GM12873 (cell line): ENCODE results near the gene PPP1R1B.

Experiments
- TF ChIP-seq, protein P1 (sequence below): IDR thresholded peaks from 2 replicates; pipeline ENCODE4 v1.5.1; 2012; ENCODE audit warnings: low read depth, mild to moderate bottlenecking, moderate library complexity, low read length, control low read depth; ENCODE audit not compliant: insufficient read depth; ENCODE audit errors: missing control alignments

PPP1R1B gene

DNA sequence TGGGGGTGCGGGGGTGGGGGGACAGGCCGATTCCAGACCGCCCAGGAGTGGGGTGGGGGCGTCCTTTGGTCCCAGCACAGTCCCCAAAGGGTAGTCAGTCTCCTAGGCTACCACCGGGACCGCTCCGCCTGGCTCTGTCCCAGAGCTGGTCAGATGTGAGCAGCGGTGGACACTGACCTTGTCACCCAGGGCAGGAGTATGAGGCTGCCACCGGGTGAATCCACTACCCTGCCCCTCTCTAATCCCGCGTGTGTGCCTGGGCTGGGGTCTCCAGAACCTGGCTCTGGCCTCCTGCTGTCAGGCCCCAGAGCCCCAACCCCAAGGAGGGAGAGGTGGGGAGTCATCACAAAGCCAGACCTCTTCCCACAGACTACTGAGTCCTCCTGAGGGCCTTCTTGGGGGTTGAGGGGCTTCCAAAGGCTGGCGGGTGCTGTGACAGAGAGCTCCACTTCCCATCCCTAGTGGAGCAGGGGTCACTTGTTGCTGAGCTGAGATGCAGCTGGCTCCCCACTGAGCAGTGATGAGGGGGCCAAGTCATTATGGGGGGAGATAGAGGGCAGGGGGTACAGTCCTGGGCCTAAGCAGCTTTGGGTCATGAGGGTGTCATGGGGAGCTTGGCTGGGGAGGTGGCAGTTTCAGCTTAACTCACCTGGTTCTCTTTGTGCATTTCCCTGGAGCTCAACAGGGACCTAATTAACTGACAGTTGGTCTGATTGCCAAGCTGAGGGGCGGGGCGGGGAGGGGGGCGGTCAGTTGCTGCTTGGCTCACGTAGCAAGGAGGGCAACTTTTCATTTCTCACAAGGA, 1.2 kb downstream of the PPP1R1B start:
- TF ChIP-seq, protein P1, sequence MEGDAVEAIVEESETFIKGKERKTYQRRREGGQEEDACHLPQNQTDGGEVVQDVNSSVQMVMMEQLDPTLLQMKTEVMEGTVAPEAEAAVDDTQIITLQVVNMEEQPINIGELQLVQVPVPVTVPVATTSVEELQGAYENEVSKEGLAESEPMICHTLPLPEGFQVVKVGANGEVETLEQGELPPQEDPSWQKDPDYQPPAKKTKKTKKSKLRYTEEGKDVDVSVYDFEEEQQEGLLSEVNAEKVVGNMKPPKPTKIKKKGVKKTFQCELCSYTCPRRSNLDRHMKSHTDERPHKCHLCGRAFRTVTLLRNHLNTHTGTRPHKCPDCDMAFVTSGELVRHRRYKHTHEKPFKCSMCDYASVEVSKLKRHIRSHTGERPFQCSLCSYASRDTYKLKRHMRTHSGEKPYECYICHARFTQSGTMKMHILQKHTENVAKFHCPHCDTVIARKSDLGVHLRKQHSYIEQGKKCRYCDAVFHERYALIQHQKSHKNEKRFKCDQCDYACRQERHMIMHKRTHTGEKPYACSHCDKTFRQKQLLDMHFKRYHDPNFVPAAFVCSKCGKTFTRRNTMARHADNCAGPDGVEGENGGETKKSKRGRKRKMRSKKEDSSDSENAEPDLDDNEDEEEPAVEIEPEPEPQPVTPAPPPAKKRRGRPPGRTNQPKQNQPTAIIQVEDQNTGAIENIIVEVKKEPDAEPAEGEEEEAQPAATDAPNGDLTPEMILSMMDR: no peak

DNA sequence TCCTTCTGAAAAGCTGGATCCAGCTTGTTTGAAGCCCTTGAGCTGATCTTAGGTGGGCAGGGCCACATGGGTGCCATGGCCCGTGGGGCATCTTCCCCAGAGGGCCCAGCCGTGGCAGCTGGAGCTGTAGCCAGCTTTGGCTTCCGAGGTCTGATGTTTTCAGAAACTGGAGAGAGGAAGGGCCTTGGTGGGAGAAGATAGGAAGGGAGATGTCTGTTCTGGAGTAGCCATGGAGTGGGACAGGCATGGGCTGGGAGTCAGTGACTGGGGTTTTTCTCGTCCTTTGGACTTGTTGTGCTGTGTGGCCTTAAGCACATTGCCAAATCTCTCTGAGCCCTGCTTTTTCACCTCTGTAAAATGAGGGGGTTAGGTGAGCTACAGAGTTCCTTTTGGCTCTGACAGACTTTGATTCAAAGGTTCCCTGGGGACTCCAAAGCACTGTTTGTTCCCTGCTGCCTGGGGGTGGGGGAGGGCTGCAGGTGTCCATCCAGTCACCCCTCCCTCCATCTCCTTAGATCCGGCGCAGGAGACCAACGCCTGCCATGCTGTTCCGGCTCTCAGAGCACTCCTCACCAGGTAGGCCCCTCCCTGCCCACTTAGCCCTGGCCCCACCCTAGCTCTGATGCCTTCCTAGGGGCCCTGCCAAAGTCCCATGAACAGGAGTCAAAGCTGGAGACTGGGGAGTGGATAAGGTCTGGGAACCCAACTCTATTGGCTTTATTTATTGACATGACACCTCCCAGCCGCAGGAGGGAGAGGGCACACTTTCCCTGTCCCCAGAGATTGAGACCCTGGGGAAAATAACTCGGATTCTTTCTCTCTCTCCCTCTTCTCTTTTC, 2.1 kb downstream of the PPP1R1B start:
- TF ChIP-seq, protein P1: no peak

DNA sequence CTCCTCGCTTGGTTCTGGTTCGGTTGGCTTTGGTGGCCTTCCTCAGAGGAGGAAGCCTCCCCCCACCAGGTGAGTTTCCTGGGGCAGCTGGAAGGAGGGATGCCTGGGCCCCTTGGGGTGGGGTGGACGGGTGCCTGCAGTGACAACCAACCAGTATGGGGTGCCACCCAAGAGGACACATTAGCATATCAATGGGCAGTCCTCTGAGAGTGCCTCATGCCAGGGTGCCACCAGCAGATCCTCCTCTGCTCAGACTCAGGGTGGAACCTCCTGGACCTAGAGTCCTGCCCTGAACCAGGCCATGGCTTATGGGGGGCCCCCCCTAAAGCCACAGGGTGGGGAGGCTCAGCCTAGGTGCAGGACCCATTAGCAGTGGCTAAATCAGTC, 2.7 kb downstream of the PPP1R1B start:
- TF ChIP-seq, protein P1: no peak

DNA sequence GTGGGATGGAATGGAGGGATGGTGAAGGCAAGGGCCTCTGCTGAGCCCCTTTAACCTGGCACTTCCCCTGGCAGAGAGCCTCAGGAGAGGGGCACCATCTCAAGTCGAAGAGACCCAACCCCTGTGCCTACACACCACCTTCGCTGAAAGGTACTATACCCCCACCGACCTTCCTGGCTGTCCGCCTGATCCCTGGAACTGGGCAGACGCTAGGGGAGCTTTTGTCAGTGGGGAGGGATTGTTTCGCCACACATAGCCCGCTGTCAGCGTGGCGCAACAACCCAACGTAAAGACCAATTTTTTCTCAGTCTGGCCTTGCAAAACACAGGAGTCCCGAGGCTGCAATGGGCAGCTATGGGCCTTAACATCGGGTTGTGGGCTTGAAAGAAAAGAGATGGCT, 3.1 kb downstream of the PPP1R1B start:
- TF ChIP-seq, protein P1: no peak

DNA sequence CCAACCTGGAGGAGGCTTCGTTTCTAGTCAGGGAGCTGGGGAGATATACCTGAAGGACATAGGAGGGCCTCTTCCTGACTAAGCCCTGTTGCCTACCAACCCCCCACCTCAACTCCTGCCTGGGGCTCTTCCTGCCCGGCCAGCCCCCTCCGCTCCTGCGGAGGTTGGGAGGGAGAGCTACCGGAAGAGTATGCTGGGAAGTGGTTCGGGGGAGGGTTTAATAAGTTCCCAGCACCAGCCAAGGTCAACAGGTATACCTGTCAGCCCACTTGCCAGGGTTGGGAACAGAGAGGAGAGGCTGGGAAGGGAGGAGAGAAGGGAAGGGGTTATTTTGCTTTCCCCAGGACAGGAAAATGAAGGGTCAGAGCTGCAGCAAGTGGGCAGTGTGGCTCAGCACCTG, 4.7 kb downstream of the PPP1R1B start:
- TF ChIP-seq, protein P1: no peak

DNA sequence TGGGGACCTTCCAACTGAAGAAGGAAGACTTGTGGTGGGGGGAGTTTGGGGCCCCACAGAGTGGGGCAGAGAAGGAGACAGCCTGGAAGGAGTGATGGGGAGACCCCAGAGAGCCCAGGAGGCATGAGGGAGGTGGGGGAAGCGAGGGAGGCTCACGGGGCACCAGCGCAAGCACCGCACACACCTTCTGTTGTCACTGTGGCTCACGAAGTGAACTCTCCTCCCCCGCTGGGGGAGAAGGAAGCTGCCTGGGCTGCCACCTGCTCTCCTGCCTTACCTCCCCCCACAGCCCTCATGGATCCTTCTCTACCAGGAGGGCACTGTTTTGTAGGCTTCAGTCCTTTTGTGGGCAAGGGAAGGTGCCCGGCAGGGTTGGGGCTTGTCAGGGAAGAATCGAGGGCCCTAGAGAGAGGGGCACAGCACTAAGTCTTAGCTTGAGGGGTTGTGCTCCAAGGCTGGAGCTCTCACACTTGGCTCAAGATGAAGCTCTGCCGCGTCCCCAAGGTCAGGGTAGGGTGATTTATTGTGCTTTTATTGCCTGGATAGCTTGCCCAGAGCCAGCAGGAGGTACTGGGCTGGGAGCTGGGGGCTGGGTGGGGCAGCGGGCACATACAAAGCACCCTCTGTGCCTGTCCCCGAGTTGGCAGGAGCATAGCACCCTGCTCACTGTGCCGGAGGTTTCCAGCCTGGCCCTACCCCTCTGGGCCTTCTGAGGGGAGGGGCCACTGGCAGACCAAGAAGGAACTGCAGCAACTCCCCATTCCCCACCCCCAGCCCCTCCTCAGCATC, 5.6 kb downstream of the PPP1R1B start:
- TF ChIP-seq, protein P1: no peak

DNA sequence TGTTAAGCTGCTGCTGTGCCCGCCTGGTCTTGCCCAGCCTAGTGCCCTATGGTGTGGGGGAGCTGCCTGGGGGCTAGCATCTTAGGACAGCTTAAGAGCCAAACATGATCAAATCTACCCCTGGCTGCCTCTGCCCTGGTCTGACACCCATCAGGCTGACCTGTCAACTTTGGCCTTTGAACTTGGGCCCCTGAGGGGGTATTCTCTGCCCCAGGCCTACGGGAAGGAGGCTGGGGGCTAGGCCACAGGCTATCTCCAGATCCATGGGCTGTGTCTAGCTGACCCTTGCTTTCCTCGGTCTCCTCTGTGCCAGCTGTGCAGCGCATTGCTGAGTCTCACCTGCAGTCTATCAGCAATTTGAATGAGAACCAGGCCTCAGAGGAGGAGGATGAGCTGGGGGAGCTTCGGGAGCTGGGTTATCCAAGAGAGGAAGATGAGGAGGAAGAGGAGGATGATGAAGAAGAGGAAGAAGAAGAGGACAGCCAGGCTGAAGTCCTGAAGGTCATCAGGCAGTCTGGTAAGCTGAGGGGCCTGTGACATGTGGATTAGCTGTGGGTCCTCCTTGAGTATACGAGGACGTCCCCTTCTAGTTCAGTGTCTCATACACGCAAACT, 6.9 kb downstream of the PPP1R1B start:
- TF ChIP-seq, protein P1: no peak
